Esophagus muscularis mucosa (tissue), 3 donors: ENCODE measurements around the gene PCIF1.

ENCODE experiments used
- EP300 ChIP-seq: sonication (generic); formaldehyde crosslinking; IDR thresholded peaks from one replicate; pipeline ENCODE4 v1.6.1; 2017; ENCODE audit warnings: antibody characterized with exemption
- TF ChIP-seq, protein P1 (sequence below), 3 experiments: fragments of 200-600 bp in 2 of 3; fragments of 450-650 bp in 1 of 3; sonication (generic) in 2 of 3; IDR thresholded peaks; one replicate each; pipeline ENCODE4 v1.5.1; 2017 to 2019; ENCODE audit warnings: antibody characterized with exemption in 3 of 3, mild to moderate bottlenecking in 2 of 3, moderate library complexity in 1 of 3

DNA sequence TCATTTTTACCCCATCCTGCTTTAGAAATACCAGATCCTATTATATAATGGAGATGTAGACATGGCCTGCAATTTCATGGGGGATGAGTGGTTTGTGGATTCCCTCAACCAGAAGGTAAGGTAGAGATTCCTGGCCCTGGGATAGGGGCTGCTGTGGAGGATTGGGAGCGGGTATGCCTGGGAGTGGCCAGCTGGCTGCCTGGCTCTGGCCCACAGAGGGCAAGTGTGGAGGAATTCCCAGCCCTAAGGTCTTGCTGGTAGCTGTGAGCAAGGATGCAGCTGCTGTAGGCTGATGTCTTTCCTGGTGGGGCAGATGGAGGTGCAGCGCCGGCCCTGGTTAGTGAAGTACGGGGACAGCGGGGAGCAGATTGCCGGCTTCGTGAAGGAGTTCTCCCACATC is 36.8 kb upstream of the PCIF1 start:
- no peak for TF ChIP-seq EP300
- TF ChIP-seq, protein P1, sequence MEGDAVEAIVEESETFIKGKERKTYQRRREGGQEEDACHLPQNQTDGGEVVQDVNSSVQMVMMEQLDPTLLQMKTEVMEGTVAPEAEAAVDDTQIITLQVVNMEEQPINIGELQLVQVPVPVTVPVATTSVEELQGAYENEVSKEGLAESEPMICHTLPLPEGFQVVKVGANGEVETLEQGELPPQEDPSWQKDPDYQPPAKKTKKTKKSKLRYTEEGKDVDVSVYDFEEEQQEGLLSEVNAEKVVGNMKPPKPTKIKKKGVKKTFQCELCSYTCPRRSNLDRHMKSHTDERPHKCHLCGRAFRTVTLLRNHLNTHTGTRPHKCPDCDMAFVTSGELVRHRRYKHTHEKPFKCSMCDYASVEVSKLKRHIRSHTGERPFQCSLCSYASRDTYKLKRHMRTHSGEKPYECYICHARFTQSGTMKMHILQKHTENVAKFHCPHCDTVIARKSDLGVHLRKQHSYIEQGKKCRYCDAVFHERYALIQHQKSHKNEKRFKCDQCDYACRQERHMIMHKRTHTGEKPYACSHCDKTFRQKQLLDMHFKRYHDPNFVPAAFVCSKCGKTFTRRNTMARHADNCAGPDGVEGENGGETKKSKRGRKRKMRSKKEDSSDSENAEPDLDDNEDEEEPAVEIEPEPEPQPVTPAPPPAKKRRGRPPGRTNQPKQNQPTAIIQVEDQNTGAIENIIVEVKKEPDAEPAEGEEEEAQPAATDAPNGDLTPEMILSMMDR (IDR thresholded peaks at IDR 0.05), result no peak
